ENCODE data around the gene AP1S3. TPM values are rescaled to one million over a fixed set of nuclear protein-coding genes. Genes with fewer than 3 reads are reported as not detected.

AP1S3 gene
- total RNA-seq, 8 experiments from 2014 or later = 1.1 to 14.7 (median 3.9) TPM

DNA sequence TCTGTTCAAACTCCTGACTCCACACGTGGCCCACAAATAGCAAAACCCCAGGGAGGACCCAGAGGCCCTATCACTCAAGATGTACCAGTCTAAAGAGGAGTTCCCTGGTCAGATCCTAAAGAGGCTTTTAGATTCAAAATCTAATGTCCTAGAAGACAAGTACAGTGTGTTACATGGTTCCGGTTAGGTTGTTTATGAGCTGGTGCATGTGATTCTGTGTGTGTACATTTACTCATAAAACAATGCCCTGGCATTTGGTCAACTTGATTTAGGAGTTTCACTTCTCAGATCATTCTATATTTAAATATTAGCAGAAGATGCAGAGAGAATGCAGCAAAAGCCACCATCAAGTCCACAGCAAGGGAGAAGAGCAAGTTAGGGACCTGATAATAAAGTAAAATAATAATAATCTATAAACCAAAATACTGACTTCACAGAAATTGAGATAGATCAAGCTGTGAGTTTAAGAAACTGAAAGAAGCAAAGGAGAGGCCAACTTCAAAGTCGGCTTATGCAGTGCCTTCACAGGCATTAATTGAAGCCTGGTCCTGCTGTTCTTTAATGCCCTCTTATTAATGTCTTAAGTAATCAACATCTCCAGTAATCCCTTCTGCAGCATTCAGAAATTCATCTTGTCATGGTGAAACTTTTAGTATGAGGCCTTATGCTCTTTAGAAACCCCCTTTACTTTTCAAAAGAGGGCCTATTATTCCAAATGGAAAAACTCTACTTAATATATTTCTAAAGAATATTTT lies 4.2 kb upstream of the AP1S3 start:
- H3K4me1 ChIP-seq (replicated peaks in 1 of 2) = peaks cover 0 to under 1% of the 10 kb centered on the region in 2 donors
- no peak for ATAC-seq (replicated peaks in 6 of 8)
- 33 to 100% (median 83%) methylated on average over 1 to 3 of the region's 3 CpGs; no CpG with 5 or more reads in 1 of the 10 experiments for whole genome bisulfite sequencing, 10 experiments
- no peak overlapping the region for H3K27ac ChIP-seq
- H3K4me3 ChIP-seq = no peak overlapping the region
- in situ Hi-C loops (cut with MboI; ENCODE audit: low pct_unique_long_range_greater_than_20kb in 2 of 9, low sequenced_read_pairs in 9 of 9, unreplicated experiment in 9 of 9) = no loop called here

- no peak overlapping the region for H3K4me3 ChIP-seq
- no peak overlapping the region for H3K27ac ChIP-seq
- H3K4me1 ChIP-seq (replicated peaks in 1 of 2) = peaks cover 0 to 3% of the 10 kb centered on the region in 2 donors
- in situ Hi-C loops (cut with MboI; ENCODE audit: low pct_unique_long_range_greater_than_20kb in 2 of 9, low sequenced_read_pairs in 9 of 9, unreplicated experiment in 9 of 9) = no loop called here
- no peak for ATAC-seq (replicated peaks in 6 of 8)
- WGBS, 10 experiments = 20 to 90% (median 73%) methylated on average over 1 to 6 of the region's 15 CpGs; no CpG with 5 or more reads in 2 of the 10 experiments
Observed at GRCh38 chr2:223835701-223836532, 1.5 kb downstream of the AP1S3 start.

DNA sequence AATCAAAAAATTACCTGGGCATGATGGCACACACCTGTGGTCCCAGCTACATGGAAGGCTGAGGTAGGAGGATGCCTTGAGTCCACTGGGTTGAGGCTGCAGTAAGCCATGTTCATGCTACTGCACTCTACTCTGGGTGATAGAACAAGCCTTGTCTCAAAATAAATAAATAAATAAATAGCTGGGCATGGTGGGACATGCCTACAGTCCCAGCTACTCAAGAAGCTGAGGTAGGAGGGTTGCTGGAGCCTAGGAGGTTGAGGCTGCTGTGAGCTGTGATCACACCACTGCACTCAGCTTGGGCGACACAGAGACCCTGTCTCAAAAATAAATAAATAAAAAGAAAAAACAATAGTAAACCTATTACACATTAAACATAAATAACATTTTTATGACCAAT lies 3.0 kb downstream of the AP1S3 start:
- Histone ChIP-seq H3K4me3 (no peak overlapping the region), H3K4me1 (replicated peaks in 1 of 2) (peaks cover 0 to 3% of the 10 kb centered on the region in 2 donors), H3K27ac (no peak overlapping the region)
- 90 to 100% (median 100%) methylated on average over 1 of the region's 1 CpG; no CpG with 5 or more reads in 5 of the 10 experiments for WGBS, 10 experiments
- no peak for ATAC-seq (replicated peaks in 6 of 8)
- in situ Hi-C loops (cut with MboI; ENCODE audit: low pct_unique_long_range_greater_than_20kb in 2 of 9, low sequenced_read_pairs in 9 of 9, unreplicated experiment in 9 of 9) = no loop called here

DNA sequence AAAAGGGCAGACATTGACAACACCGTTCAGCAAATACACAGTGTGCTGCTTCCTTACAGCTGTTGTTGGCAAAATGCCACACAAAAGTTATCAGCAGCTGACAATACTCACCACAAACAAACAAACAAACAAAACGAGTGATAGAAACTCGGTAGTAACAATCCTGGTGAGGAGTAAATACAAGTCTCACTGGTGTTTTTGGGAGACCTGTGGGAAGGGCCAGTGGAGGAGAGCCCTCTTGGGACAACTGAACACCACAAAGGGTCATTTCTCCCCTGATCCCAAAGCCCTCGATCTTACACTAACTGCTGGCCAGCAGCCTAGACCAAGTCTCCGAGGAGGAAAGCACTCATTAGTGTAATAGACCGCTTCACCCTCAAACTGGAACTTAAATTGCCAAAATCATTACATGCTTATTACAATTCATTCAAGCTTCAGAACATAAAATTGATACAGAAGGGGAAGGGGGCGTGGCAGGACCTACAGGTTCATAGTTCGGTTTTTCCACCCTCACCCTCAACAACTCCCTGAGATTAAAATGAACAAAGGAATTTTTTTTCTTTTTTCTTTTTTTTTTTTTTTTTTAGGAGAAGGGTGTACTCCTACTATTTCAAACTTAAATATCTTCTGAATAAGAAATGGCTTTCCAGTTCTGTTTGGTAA lies 5.0 kb downstream of the AP1S3 start:
- 24 to 100% (median 85%) methylated on average over 2 to 7 of the region's 8 CpGs for WGBS, 10 experiments
- in situ Hi-C loops (cut with MboI; ENCODE audit: low pct_unique_long_range_greater_than_20kb in 2 of 9, low sequenced_read_pairs in 9 of 9, unreplicated experiment in 9 of 9) = no loop called here
- ATAC-seq (replicated peaks in 6 of 8) = no peak
- Histone ChIP-seq H3K27ac (no peak overlapping the region), H3K4me3 (no peak overlapping the region), H3K4me1 (replicated peaks in 1 of 2) (peaks cover 0 to 3% of the 10 kb centered on the region in 2 donors)

DNA sequence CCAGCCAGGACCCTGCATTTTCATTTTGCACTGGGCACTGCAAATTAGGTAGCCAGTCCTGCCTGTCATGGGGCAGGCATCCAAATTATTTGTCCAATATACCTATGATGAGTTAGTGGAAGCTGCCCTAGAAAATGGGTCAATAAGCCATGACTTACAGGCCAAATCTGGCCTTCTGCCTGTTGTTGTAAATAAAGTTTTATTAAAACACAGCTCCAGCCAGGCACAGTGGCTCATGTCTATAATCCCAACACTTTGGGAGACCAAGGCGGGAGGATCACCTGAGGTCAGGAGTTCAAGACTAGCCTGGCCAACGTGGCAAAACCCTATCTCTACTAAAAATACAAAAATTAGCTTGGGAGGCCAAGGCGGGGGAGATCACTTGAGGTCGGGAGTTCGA lies 8.3 kb downstream of the AP1S3 start:
- in situ Hi-C loops (cut with MboI; ENCODE audit: low pct_unique_long_range_greater_than_20kb in 2 of 9, low sequenced_read_pairs in 9 of 9, unreplicated experiment in 9 of 9) = no loop called here
- no peak overlapping the region for H3K4me3 ChIP-seq
- WGBS, 10 experiments = 60 to 100% (median 100%) methylated on average over 2 to 4 of the region's 5 CpGs; no CpG with 5 or more reads in 5 of the 10 experiments
- H3K4me1 ChIP-seq (replicated peaks in 1 of 2) = no peaks in the 10 kb centered on the region
- ATAC-seq (replicated peaks in 6 of 8) = no peak
- H3K27ac ChIP-seq = no peak overlapping the region

DNA sequence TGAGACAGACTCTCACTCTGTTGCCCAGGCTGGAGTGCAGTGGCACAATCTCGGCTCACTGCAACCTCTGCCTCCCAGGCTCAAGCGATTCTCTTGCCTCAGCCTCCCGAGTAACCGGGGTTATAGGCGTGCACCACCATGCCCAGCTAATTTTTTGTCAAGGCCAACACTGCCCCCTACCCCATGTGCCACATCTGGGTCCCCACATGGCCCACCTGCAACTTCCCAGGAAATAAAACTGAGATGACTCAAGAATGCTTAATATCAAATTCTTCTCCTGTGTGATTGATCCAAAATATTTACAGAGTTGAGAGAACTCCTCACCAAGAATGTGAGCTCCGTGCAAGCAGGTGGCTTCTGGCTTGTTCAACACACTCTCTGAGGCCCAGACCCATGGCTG lies 9.1 kb downstream of the AP1S3 start:
- no peak overlapping the region for H3K4me3 ChIP-seq
- H3K27ac ChIP-seq = no peak overlapping the region
- WGBS, 10 experiments = 0 to 92% (median 73%) methylated on average over 1 to 2 of the region's 6 CpGs; no CpG with 5 or more reads in 6 of the 10 experiments
- ATAC-seq (replicated peaks in 6 of 8) = no peak
- no peaks in the 10 kb centered on the region for H3K4me1 ChIP-seq (replicated peaks in 1 of 2)
- in situ Hi-C loops (cut with MboI; ENCODE audit: low pct_unique_long_range_greater_than_20kb in 2 of 9, low sequenced_read_pairs in 9 of 9, unreplicated experiment in 9 of 9) = no loop called here

GRCh38 chr2:223826995-223827394 lies 10.4 kb downstream of the AP1S3 start:
- in situ Hi-C loops (cut with MboI; ENCODE audit: low pct_unique_long_range_greater_than_20kb in 2 of 9, low sequenced_read_pairs in 9 of 9, unreplicated experiment in 9 of 9) = no loop called here
- 50 to 100% (median 95%) methylated on average over 1 to 4 of the region's 4 CpGs for WGBS, 10 experiments

GRCh38 chr2:223824301-223824700 lies 13.1 kb downstream of the AP1S3 start:
- no peak for ATAC-seq (replicated peaks in 6 of 8)
- 93 to 100% (median 100%) methylated on average over 1 to 6 of the region's 8 CpGs; no CpG with 5 or more reads in 2 of the 10 experiments for whole genome bisulfite sequencing, 10 experiments
- in situ Hi-C loops (cut with MboI; ENCODE audit: low pct_unique_long_range_greater_than_20kb in 2 of 9, low sequenced_read_pairs in 9 of 9, unreplicated experiment in 9 of 9) = loop anchor here in 1 of 9 experiments (25.0 kb wide), 1 partner anchor 862 kb away; no protein-coding TSS in a partner anchor
- no peak overlapping the region for H3K27ac ChIP-seq
- H3K4me1 ChIP-seq (replicated peaks in 1 of 2) = no peaks in the 10 kb centered on the region
- no peak overlapping the region for H3K4me3 ChIP-seq

More at GRCh38 chr2:223826995-223827394, 10.4 kb downstream of the AP1S3 start:
- H3K27ac ChIP-seq = no peak overlapping the region
- no peak overlapping the region for H3K4me3 ChIP-seq
- no peaks in the 10 kb centered on the region for H3K4me1 ChIP-seq (replicated peaks in 1 of 2)
- no peak for ATAC-seq (replicated peaks in 6 of 8)

DNA sequence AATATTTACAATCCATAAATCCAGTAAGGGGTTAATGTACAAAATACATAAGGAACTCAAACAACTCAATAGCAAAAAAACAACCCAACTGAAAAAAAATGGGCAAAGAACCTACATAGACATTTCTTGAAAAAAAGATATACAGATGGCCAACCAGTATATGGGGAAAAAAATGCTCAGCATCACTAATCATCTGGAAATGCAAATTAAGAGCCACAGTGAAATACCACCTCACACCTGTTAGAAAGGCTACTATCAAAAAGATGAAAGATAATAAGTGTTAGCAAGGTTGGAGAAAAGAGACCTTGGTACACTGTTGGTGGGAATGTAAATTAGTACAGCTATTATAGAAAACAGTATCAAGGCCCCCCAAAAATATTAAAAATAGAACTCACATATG lies 14.6 kb downstream of the AP1S3 start:
- in situ Hi-C loops (cut with MboI; ENCODE audit: low pct_unique_long_range_greater_than_20kb in 2 of 9, low sequenced_read_pairs in 9 of 9, unreplicated experiment in 9 of 9) = loop anchor here in 1 of 9 experiments (25.0 kb wide), 1 partner anchor 861 kb away; no protein-coding TSS in a partner anchor
- no peak for ATAC-seq (replicated peaks in 6 of 8)
- no peaks in the 10 kb centered on the region for H3K4me1 ChIP-seq (replicated peaks in 1 of 2)
- H3K27ac ChIP-seq = no peak overlapping the region
- H3K4me3 ChIP-seq = no peak overlapping the region

- in situ Hi-C loops (cut with MboI; ENCODE audit: low pct_unique_long_range_greater_than_20kb in 2 of 9, low sequenced_read_pairs in 9 of 9, unreplicated experiment in 9 of 9) = loop anchor here in 1 of 9 experiments (25.0 kb wide), 1 partner anchor 858 kb away; no protein-coding TSS in a partner anchor
- Histone ChIP-seq H3K27ac (no peak overlapping the region), H3K4me1 (replicated peaks in 1 of 2) (no peaks in the 10 kb centered on the region), H3K4me3 (no peak overlapping the region)
- 0 to 86% (median 81%) methylated on average over 1 to 2 of the region's 2 CpGs; no CpG with 5 or more reads in 3 of the 10 experiments for WGBS, 10 experiments
- ATAC-seq (replicated peaks in 6 of 8) = peak in 3 of 8 experiments; percentile 27 to 44 (median 36)
Observed at GRCh38 chr2:223820549-223820948, 16.8 kb downstream of the AP1S3 start.

DNA sequence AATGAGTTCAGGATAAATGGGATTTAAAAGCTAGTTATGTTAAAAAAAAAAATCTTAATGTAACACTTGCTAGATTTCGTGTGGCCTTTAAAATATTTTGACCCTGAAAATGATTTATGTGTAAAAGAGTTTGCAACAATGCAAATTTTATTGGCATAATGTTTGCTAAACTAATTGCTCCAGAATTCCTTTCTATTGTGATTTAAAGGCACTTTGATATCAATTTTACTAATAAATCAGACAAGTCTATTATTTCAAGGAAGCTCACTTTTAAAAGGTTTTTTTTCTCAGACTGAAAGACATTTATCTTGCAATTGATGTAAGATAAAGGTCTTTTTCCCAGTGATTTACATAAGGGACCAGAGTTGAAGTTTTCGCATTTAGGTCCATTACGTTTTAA lies 17.5 kb downstream of the AP1S3 start:
- H3K4me1 ChIP-seq (replicated peaks in 1 of 2) = no peaks in the 10 kb centered on the region
- no peak overlapping the region for H3K27ac ChIP-seq
- in situ Hi-C loops (cut with MboI; ENCODE audit: low pct_unique_long_range_greater_than_20kb in 2 of 9, low sequenced_read_pairs in 9 of 9, unreplicated experiment in 9 of 9) = loop anchor here in 1 of 9 experiments (25.0 kb wide), 1 partner anchor 858 kb away; no protein-coding TSS in a partner anchor
- H3K4me3 ChIP-seq = no peak overlapping the region
- whole genome bisulfite sequencing, 10 experiments = 33 to 86% (median 72%) methylated on average over 2 to 3 of the region's 3 CpGs
- no peak for ATAC-seq (replicated peaks in 6 of 8)

GRCh38 chr2:223815884-223816570 lies 21.4 kb downstream of the AP1S3 start:
- WGBS, 10 experiments = 63 to 100% (median 88%) methylated on average over 1 to 13 of the region's 13 CpGs; no CpG with 5 or more reads in 1 of the 10 experiments
- in situ Hi-C loops (cut with MboI; ENCODE audit: low pct_unique_long_range_greater_than_20kb in 2 of 9, low sequenced_read_pairs in 9 of 9, unreplicated experiment in 9 of 9) = loop anchor here in 1 of 9 experiments (25.0 kb wide), 1 partner anchor 854 kb away; no protein-coding TSS in a partner anchor
- ATAC-seq (replicated peaks in 6 of 8) = no peak
- H3K4me1 ChIP-seq (replicated peaks in 1 of 2) = no peaks in the 10 kb centered on the region
- no peak overlapping the region for H3K4me3 ChIP-seq
- no peak overlapping the region for H3K27ac ChIP-seq

Measured in motor neuron (in vitro differentiated cells).